ENCODE results near the gene LSM7.

LSM7 gene

GRCh38 chr19:2329501-2329916 is 1.1 kb upstream of the LSM7 start:
- no peak for TF ChIP-seq FOXK2 (IDR thresholded peaks at IDR 0.05)
- no peak for TF ChIP-seq SUZ12 (IDR thresholded peaks at IDR 0.05)
- TF ChIP-seq CTBP1 (IDR thresholded peaks at IDR 0.05; ENCODE audit: borderline replicate concordance), result no peak
- no peak for TF ChIP-seq ELF4 (IDR thresholded peaks at IDR 0.05)
- TF ChIP-seq HDGF (IDR thresholded peaks at IDR 0.05; ENCODE audit: borderline replicate concordance), result no peak
- no peak for TF ChIP-seq NFRKB (IDR thresholded peaks at IDR 0.05)
- TF ChIP-seq PKNOX1 (IDR thresholded peaks at IDR 0.05), result no peak
- no peak for TF ChIP-seq FOXM1 (IDR thresholded peaks at IDR 0.05; ENCODE audit: borderline replicate concordance)
- TF ChIP-seq L3MBTL2 (conservative IDR thresholded peaks at IDR 0.05), result no peak
- no peak for TF ChIP-seq LEF1 (IDR thresholded peaks at IDR 0.05; ENCODE audit: borderline replicate concordance)
- TF ChIP-seq SP1 (IDR thresholded peaks at IDR 0.05), result no peak
- TF ChIP-seq TARDBP (IDR thresholded peaks at IDR 0.05), result no peak
- TF ChIP-seq ARNT (IDR thresholded peaks at IDR 0.05), result no peak
- no peak for TF ChIP-seq FOXA1 (IDR thresholded peaks at IDR 0.05)
- no peak for TF ChIP-seq ZNF384 (IDR thresholded peaks at IDR 0.05)
- no peak for TF ChIP-seq BHLHE40 (IDR thresholded peaks at IDR 0.05; ENCODE audit: borderline replicate concordance)
- DNase-seq (ENCODE audit: extremely low spot score), result no peak
- ChIA-PET CTCF (no interaction called here), POLR2A (no interaction called here)

- TF ChIP-seq NFRKB (IDR thresholded peaks at IDR 0.05), result no peak
- no peak for TF ChIP-seq ZNF384 (IDR thresholded peaks at IDR 0.05)
- no peak for TF ChIP-seq FOXA1 (IDR thresholded peaks at IDR 0.05)
- no peak for TF ChIP-seq ELF4 (IDR thresholded peaks at IDR 0.05)
- TF ChIP-seq TARDBP (IDR thresholded peaks at IDR 0.05), result no peak
- TF ChIP-seq SP1 (IDR thresholded peaks at IDR 0.05), result no peak
- no peak for TF ChIP-seq PKNOX1 (IDR thresholded peaks at IDR 0.05)
- no peak for TF ChIP-seq ARNT (IDR thresholded peaks at IDR 0.05)
- no peak for TF ChIP-seq CTBP1 (IDR thresholded peaks at IDR 0.05; ENCODE audit: borderline replicate concordance)
- TF ChIP-seq SUZ12 (IDR thresholded peaks at IDR 0.05), result no peak
- no peak for TF ChIP-seq LEF1 (IDR thresholded peaks at IDR 0.05; ENCODE audit: borderline replicate concordance)
- no peak for TF ChIP-seq BHLHE40 (IDR thresholded peaks at IDR 0.05; ENCODE audit: borderline replicate concordance)
- no peak for TF ChIP-seq FOXM1 (IDR thresholded peaks at IDR 0.05; ENCODE audit: borderline replicate concordance)
- no peak for TF ChIP-seq L3MBTL2 (conservative IDR thresholded peaks at IDR 0.05)
- TF ChIP-seq FOXK2 (IDR thresholded peaks at IDR 0.05), result no peak
- TF ChIP-seq HDGF (IDR thresholded peaks at IDR 0.05; ENCODE audit: borderline replicate concordance), result no peak
- ChIA-PET POLR2A (no interaction called here), CTCF (no interaction called here)
- no peak for DNase-seq (ENCODE audit: extremely low spot score)
Measured at GRCh38 chr19:2329149-2329478, 728 bp upstream of the LSM7 start.

GRCh38 chr19:2327773-2328400 is 499 bp downstream of the LSM7 start:
- no peak for TF ChIP-seq L3MBTL2 (conservative IDR thresholded peaks at IDR 0.05)
- TF ChIP-seq PKNOX1 (IDR thresholded peaks at IDR 0.05), result peak; percentile 83
- POLR2A ChIA-PET, result interaction anchor here (0.6 to 2.1 kb wide), 17 partner anchors 9 to 456 kb away, joined by 3 to 11 read pairs (median 3); partner anchors contain the start of genes GADD45B and SGTA
- CTCF ChIA-PET, result interaction anchor here (0.6 to 1.5 kb wide), 3 partner anchors 39 to 469 kb away, joined by 3 to 4 read pairs (median 3); no protein-coding TSS in a partner anchor
- DNase-seq (ENCODE audit: extremely low spot score), result no peak

GRCh38 chr19:2326699-2327360 is 1.6 kb downstream of the LSM7 start:
- CTCF ChIA-PET, result interaction anchor here (1.5 kb wide), 1 partner anchor 38 kb away, joined by 4 read pairs; no protein-coding TSS in a partner anchor

More at GRCh38 chr19:2326699-2327360, 1.6 kb downstream of the LSM7 start:
- POLR2A ChIA-PET, result interaction anchor here (0.9 to 2.1 kb wide), 5 partner anchors 8 to 61 kb away, joined by 3 to 11 read pairs (median 7); no protein-coding TSS in a partner anchor
- DNase-seq (ENCODE audit: extremely low spot score), result no peak
- TF ChIP-seq PKNOX1 (IDR thresholded peaks at IDR 0.05) (no peak), LEF1 (IDR thresholded peaks at IDR 0.05; ENCODE audit: borderline replicate concordance) (no peak), TARDBP (IDR thresholded peaks at IDR 0.05) (no peak), ARNT (IDR thresholded peaks at IDR 0.05) (no peak), HDGF (IDR thresholded peaks at IDR 0.05; ENCODE audit: borderline replicate concordance) (no peak), ZNF384 (IDR thresholded peaks at IDR 0.05) (no peak), ELF4 (IDR thresholded peaks at IDR 0.05) (no peak)

Measured in HEK293T (cell line).